Measurements from ENCODE around the gene DUSP10. TPM values are rescaled to one million over a fixed set of nuclear protein-coding genes. Genes with fewer than 3 reads are reported as not detected.

The DUSP10 gene
- total RNA-seq, 1 donor = 62.2 TPM

DNA sequence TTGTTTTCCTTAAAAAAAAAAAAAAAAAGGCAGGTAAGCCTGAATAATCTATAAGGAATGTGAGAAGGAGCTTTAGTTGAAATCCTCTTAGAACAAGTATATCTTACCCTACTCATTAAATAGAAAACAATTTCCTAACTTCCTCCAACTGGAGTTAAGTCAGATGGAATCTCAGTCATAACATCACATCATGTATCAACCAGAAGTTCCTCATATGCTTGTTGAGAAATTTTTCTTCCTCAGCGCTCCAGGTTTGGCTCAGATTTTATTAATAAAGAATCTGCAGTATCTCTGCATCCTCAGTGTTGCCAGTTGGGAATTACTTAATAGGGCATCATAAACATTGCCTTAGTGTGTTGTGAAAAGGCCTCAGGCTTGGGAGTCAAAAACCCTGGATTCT lies 37.6 kb downstream of the DUSP10 start:
- Histone ChIP-seq H3K27me3 (ENCODE audit: insufficient read depth, low read length) (no peaks in the 10 kb centered on the region), H2AFZ (ENCODE audit: low read length) (no peak overlapping the region), H3K27ac (ENCODE audit: low read depth, low read length) (no peak overlapping the region), H3K36me3 (ENCODE audit: insufficient read depth, low read length) (peaks cover 30% of the 10 kb centered on the region), H3K4me1 (ENCODE audit: insufficient read depth, low read length) (peaks cover 20% of the 10 kb centered on the region), H3K4me3 (ENCODE audit: insufficient read depth, low read length) (no peak overlapping the region), H3K4me2 (ENCODE audit: insufficient read depth, low read length) (no peak overlapping the region), H3K9me3 (ENCODE audit: low read depth, low read length) (no peaks in the 10 kb centered on the region), H3K79me2 (ENCODE audit: insufficient read depth, low read length) (peaks cover 52% of the 10 kb centered on the region), H4K20me1 (ENCODE audit: insufficient read depth, low read length) (no peaks in the 10 kb centered on the region)
- TF ChIP-seq, protein P1, sequence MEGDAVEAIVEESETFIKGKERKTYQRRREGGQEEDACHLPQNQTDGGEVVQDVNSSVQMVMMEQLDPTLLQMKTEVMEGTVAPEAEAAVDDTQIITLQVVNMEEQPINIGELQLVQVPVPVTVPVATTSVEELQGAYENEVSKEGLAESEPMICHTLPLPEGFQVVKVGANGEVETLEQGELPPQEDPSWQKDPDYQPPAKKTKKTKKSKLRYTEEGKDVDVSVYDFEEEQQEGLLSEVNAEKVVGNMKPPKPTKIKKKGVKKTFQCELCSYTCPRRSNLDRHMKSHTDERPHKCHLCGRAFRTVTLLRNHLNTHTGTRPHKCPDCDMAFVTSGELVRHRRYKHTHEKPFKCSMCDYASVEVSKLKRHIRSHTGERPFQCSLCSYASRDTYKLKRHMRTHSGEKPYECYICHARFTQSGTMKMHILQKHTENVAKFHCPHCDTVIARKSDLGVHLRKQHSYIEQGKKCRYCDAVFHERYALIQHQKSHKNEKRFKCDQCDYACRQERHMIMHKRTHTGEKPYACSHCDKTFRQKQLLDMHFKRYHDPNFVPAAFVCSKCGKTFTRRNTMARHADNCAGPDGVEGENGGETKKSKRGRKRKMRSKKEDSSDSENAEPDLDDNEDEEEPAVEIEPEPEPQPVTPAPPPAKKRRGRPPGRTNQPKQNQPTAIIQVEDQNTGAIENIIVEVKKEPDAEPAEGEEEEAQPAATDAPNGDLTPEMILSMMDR (IDR thresholded peaks at IDR 0.05; ENCODE audit: extremely low read depth, low read depth, low read length) = no peak
- DNase-seq (ENCODE audit: insufficient read length, low spot score, missing footprints) = no peak

GRCh38 chr1:221701570-221702186 lies 40.2 kb downstream of the DUSP10 start:
- DNase-seq (ENCODE audit: insufficient read length, low spot score, missing footprints) = no peak

GRCh38 chr1:221700948-221701347 lies 40.9 kb downstream of the DUSP10 start:
- no peaks in the 10 kb centered on the region for H3K27me3 ChIP-seq (ENCODE audit: insufficient read depth, low read length)
- peaks cover 28% of the 10 kb centered on the region for H3K36me3 ChIP-seq (ENCODE audit: insufficient read depth, low read length)
- H3K4me2 ChIP-seq (ENCODE audit: insufficient read depth, low read length) = no peak overlapping the region
- H3K27ac ChIP-seq (ENCODE audit: low read depth, low read length) = no peak overlapping the region
- no peaks in the 10 kb centered on the region for H4K20me1 ChIP-seq (ENCODE audit: insufficient read depth, low read length)
- H2AFZ ChIP-seq (ENCODE audit: low read length) = no peak overlapping the region
- DNase-seq (ENCODE audit: insufficient read length, low spot score, missing footprints) = no peak
- H3K4me1 ChIP-seq (ENCODE audit: insufficient read depth, low read length) = peaks cover 20% of the 10 kb centered on the region
- H3K4me3 ChIP-seq (ENCODE audit: insufficient read depth, low read length) = no peak overlapping the region
- peaks cover 23% of the 10 kb centered on the region for H3K79me2 ChIP-seq (ENCODE audit: insufficient read depth, low read length)
- TF ChIP-seq, protein P1 (IDR thresholded peaks at IDR 0.05; ENCODE audit: extremely low read depth, low read depth, low read length) = no peak
- no peaks in the 10 kb centered on the region for H3K9me3 ChIP-seq (ENCODE audit: low read depth, low read length)

More at GRCh38 chr1:221701570-221702186, 40.2 kb downstream of the DUSP10 start:
- Histone ChIP-seq H2AFZ (ENCODE audit: low read length) (no peak overlapping the region), H4K20me1 (ENCODE audit: insufficient read depth, low read length) (no peaks in the 10 kb centered on the region), H3K9me3 (ENCODE audit: low read depth, low read length) (no peaks in the 10 kb centered on the region), H3K4me2 (ENCODE audit: insufficient read depth, low read length) (no peak overlapping the region), H3K79me2 (ENCODE audit: insufficient read depth, low read length) (peaks cover 28% of the 10 kb centered on the region), H3K27me3 (ENCODE audit: insufficient read depth, low read length) (no peaks in the 10 kb centered on the region), H3K4me3 (ENCODE audit: insufficient read depth, low read length) (no peak overlapping the region), H3K4me1 (ENCODE audit: insufficient read depth, low read length) (peaks cover 13% of the 10 kb centered on the region), H3K27ac (ENCODE audit: low read depth, low read length) (no peak overlapping the region), H3K36me3 (ENCODE audit: insufficient read depth, low read length) (peaks cover 30% of the 10 kb centered on the region)
- TF ChIP-seq, protein P1 (IDR thresholded peaks at IDR 0.05; ENCODE audit: extremely low read depth, low read depth, low read length) = no peak

- H3K9me3 ChIP-seq (ENCODE audit: low read depth, low read length) = no peaks in the 10 kb centered on the region
- no peak overlapping the region for H2AFZ ChIP-seq (ENCODE audit: low read length)
- H3K27ac ChIP-seq (ENCODE audit: low read depth, low read length) = no peak overlapping the region
- H3K27me3 ChIP-seq (ENCODE audit: insufficient read depth, low read length) = no peaks in the 10 kb centered on the region
- H3K4me3 ChIP-seq (ENCODE audit: insufficient read depth, low read length) = no peak overlapping the region
- peaks cover 24% of the 10 kb centered on the region for H3K4me1 ChIP-seq (ENCODE audit: insufficient read depth, low read length)
- no peak for DNase-seq (ENCODE audit: insufficient read length, low spot score, missing footprints)
- no peak overlapping the region for H3K4me2 ChIP-seq (ENCODE audit: insufficient read depth, low read length)
- H3K79me2 ChIP-seq (ENCODE audit: insufficient read depth, low read length) = peaks cover 19% of the 10 kb centered on the region
- H4K20me1 ChIP-seq (ENCODE audit: insufficient read depth, low read length) = no peaks in the 10 kb centered on the region
- TF ChIP-seq, protein P1 (IDR thresholded peaks at IDR 0.05; ENCODE audit: extremely low read depth, low read depth, low read length) = no peak
- H3K36me3 ChIP-seq (ENCODE audit: insufficient read depth, low read length) = peaks cover 24% of the 10 kb centered on the region
Observed at GRCh38 chr1:221700536-221700935, 41.4 kb downstream of the DUSP10 start.

Measured in osteoblast (primary cell).